OCI-LY7 (cell line): ENCODE results near the gene PFKFB4.

Experiments used
- EZH2phosphoT487 ChIP-seq: fragments of 200-600 bp; sonication (generic); IDR thresholded peaks from 2 replicates; pipeline ENCODE4 v1.6.1; 2018; ENCODE audit warnings: low read depth, borderline replicate concordance, mild to moderate bottlenecking, mixed run types, antibody characterized with exemption, low read length, moderate library complexity, mixed read lengths
- TF ChIP-seq, protein P1 (sequence below): fragments of 200-600 bp; sonication (generic); conservative IDR thresholded peaks from 2 replicates; pipeline ENCODE4 v1.5.1; 2014; ENCODE audit warnings: mild to moderate bottlenecking, antibody characterized with exemption, low read length, moderate library complexity, mixed read lengths

DNA sequence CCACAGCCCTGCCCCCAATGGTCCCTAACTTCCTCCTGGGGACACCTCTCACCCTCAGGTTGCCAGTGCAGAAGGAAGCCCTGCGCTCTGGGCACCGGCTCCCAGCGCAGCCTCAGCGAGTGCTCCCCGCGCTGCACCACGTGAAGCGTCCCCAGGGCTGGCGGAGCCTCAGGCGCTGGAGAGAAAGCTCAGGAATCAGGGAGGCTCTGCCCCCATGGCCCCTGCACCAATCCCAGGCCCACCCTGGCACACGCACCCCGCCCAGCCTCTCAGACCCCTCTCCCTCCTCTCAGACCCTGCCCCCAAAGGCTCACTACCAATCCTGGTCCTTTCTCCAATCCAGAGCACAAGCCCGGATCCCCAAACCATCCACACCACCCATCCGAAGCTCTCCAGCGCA is 31.6 kb upstream of the PFKFB4 start:
- TF ChIP-seq, protein P1, sequence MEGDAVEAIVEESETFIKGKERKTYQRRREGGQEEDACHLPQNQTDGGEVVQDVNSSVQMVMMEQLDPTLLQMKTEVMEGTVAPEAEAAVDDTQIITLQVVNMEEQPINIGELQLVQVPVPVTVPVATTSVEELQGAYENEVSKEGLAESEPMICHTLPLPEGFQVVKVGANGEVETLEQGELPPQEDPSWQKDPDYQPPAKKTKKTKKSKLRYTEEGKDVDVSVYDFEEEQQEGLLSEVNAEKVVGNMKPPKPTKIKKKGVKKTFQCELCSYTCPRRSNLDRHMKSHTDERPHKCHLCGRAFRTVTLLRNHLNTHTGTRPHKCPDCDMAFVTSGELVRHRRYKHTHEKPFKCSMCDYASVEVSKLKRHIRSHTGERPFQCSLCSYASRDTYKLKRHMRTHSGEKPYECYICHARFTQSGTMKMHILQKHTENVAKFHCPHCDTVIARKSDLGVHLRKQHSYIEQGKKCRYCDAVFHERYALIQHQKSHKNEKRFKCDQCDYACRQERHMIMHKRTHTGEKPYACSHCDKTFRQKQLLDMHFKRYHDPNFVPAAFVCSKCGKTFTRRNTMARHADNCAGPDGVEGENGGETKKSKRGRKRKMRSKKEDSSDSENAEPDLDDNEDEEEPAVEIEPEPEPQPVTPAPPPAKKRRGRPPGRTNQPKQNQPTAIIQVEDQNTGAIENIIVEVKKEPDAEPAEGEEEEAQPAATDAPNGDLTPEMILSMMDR, result no peak
- no peak for TF ChIP-seq EZH2phosphoT487
